Natural killer cell (primary cell): ENCODE data around the gene CIZ1. TPM values are rescaled to one million over a fixed set of nuclear protein-coding genes. Genes with fewer than 3 reads are reported as not detected.

Experiments
- ATAC-seq, 3 donors: fragments of 150-1000 bp in 2 of 3; fragments of 200-7000 bp in 1 of 3; cut with Tn5 transposase; 1 replicate in 1 of 3; 2 replicates in 2 of 3; pipeline ENCODE4 v1.10.0; 2021; ENCODE audit warnings: mild to moderate bottlenecking in 2 of 3, moderate library complexity in 2 of 3
- DNase-seq, 2 donors: peaks; one replicate each; pipeline versions ENCODE4 v3.0.0 to v3.0.0-alpha.2; 2013 to 2021; ENCODE audit warnings: mixed read lengths in 1 of 2
- H3K27ac ChIP-seq: one replicate; pipeline ENCODE4 v1.5.1; 2013; ENCODE audit warnings: mild to moderate bottlenecking, low read length
- H3K27me3 ChIP-seq: one replicate; pipeline ENCODE4 v1.6.1; 2013; ENCODE audit warnings: low read length; ENCODE audit not compliant: control insufficient read depth, insufficient read depth
- H3K36me3 ChIP-seq: one replicate; pipeline ENCODE4 v1.6.1; 2013; ENCODE audit warnings: low read length; ENCODE audit not compliant: control insufficient read depth, insufficient read depth
- H3K4me1 ChIP-seq: one replicate; pipeline ENCODE4 v1.6.1; 2013; ENCODE audit warnings: low read length; ENCODE audit not compliant: control insufficient read depth, insufficient read depth
- H3K4me3 ChIP-seq: one replicate; pipeline ENCODE4 v1.5.1; 2013; ENCODE audit warnings: low read length
- H3K9me3 ChIP-seq: one replicate; pipeline ENCODE4 v1.6.1; 2013; ENCODE audit warnings: low read length; ENCODE audit not compliant: control insufficient read depth, insufficient read depth
- H3K27ac Mint-ChIP-seq, 2 donors: one replicate each; pipeline ENCODE4 v1.8.0; 2022; ENCODE audit warnings: mild to moderate bottlenecking in 2 of 2, mixed read lengths in 2 of 2, moderate library complexity in 1 of 2
- H3K27me3 Mint-ChIP-seq, 2 donors: one replicate each; pipeline ENCODE4 v1.8.0; 2022; ENCODE audit warnings: low read depth in 2 of 2, mixed read lengths in 2 of 2
- H3K36me3 Mint-ChIP-seq: one replicate; pipeline ENCODE4 v1.8.0; 2022; ENCODE audit warnings: mixed read lengths
- H3K4me1 Mint-ChIP-seq, 2 donors: one replicate each; pipeline ENCODE4 v1.8.0; 2022; ENCODE audit warnings: mixed read lengths in 2 of 2
- H3K4me3 Mint-ChIP-seq: one replicate; pipeline ENCODE4 v1.8.0; 2022; ENCODE audit warnings: mild to moderate bottlenecking, moderate library complexity, mixed read lengths
- H3K9me3 Mint-ChIP-seq, 2 donors: one replicate each; pipeline ENCODE4 v1.8.0; 2022; ENCODE audit warnings: mixed read lengths in 2 of 2
- CTCF ChIP-seq: fragments of 200-600 bp; IDR thresholded peaks from one replicate; pipeline ENCODE4 v1.8.0; 2022; ENCODE audit warnings: antibody characterized with exemption
- WGBS: methylation state at CpG from one replicate; pipeline ENCODE4 v1.1.7; 2013; ENCODE audit warnings: missing lambda C conversion rate; ENCODE audit not compliant: insufficient coverage; 5-methylcytosine and 5-hydroxymethylcytosine counted together
- intact Hi-C: fragments of 100-400 bp; cut with micrococcal nuclease; formaldehyde crosslinking; loops from one replicate; pipeline ENCODE4 v1.14.2; 2022
- total RNA-seq, 4 donors: library from RNA; stranded (reverse); fragments of 120-200 nt in 1 of 4; gene quantifications; one replicate each; pipeline versions ENCODE4 v1.2.3 to v1.2.4, GENCODE V29; 2013 to 2022

Gene CIZ1
- total RNA-seq, 3 donors from 2014 or later (not counting 1 experiment from before 2014, with no cell fraction given), result 152 to 165 (median 159) TPM

GRCh38 chr9:128211981-128212281 lies 20.6 kb upstream of the CIZ1 start:
- Histone ChIP-seq H3K4me1 (no peaks in the 10 kb centered on the region), H3K36me3 (no peaks in the 10 kb centered on the region), H3K27me3 (no peaks in the 10 kb centered on the region), H3K27ac (no peak overlapping the region), H3K4me3 (no peak overlapping the region), H3K9me3 (no peaks in the 10 kb centered on the region)
- DNase-seq, result no peak
- H3K4me1 Mint-ChIP-seq, result no peaks in the 10 kb centered on the region
- no peak overlapping the region for H3K27ac Mint-ChIP-seq
- no peaks in the 10 kb centered on the region for H3K36me3 Mint-ChIP-seq
- H3K9me3 Mint-ChIP-seq, result no peaks in the 10 kb centered on the region
- no peak overlapping the region for H3K4me3 Mint-ChIP-seq
- no peak for ATAC-seq
- 89% methylated on average over 2 of the region's 2 CpGs for WGBS
- H3K27me3 Mint-ChIP-seq, result peaks cover 11 to 14% of the 10 kb centered on the region in 2 donors
- intact Hi-C loops, result no loop called here
- no peak for TF ChIP-seq CTCF

- no peaks in the 10 kb centered on the region for H3K4me1 ChIP-seq
- Mint-ChIP-seq H3K4me1 (no peaks in the 10 kb centered on the region), H3K4me3 (no peak overlapping the region), H3K27me3 (peaks cover 16 to 20% of the 10 kb centered on the region in 2 donors), H3K27ac (no peak overlapping the region), H3K9me3 (no peaks in the 10 kb centered on the region), H3K36me3 (no peaks in the 10 kb centered on the region)
- no peak for TF ChIP-seq CTCF
- 86% methylated on average over 11 of the region's 12 CpGs for WGBS
- H3K27ac ChIP-seq, result no peak overlapping the region
- no peak for DNase-seq
- intact Hi-C loops, result no loop called here
- no peak overlapping the region for H3K4me3 ChIP-seq
- no peaks in the 10 kb centered on the region for H3K27me3 ChIP-seq
- no peaks in the 10 kb centered on the region for H3K9me3 ChIP-seq
- no peak for ATAC-seq
- no peaks in the 10 kb centered on the region for H3K36me3 ChIP-seq
These were observed 20.0 kb upstream of the CIZ1 start for GRCh38 chr9:128211186-128211980.

- H3K9me3 Mint-ChIP-seq, result no peaks in the 10 kb centered on the region
- WGBS, result 82% methylated on average over 15 of the region's 15 CpGs
- H3K36me3 Mint-ChIP-seq, result no peaks in the 10 kb centered on the region
- Histone ChIP-seq H3K27ac (no peak overlapping the region), H3K4me1 (peaks cover 4% of the 10 kb centered on the region), H3K9me3 (no peaks in the 10 kb centered on the region), H3K27me3 (peaks cover 9% of the 10 kb centered on the region), H3K36me3 (no peaks in the 10 kb centered on the region), H3K4me3 (no peak overlapping the region)
- H3K27ac Mint-ChIP-seq, result no peak overlapping the region
- H3K4me3 Mint-ChIP-seq, result no peak overlapping the region
- ATAC-seq (no peak), DNase-seq (no peak)
- intact Hi-C loops, result no loop called here
- H3K27me3 Mint-ChIP-seq, result peaks cover 21 to 33% of the 10 kb centered on the region in 2 donors
- H3K4me1 Mint-ChIP-seq, result peaks cover 0 to 4% of the 10 kb centered on the region in 2 donors
- TF ChIP-seq CTCF, result no peak
These were observed 17.7 kb upstream of the CIZ1 start for GRCh38 chr9:128208946-128209669.
